ENCODE measurements around the gene ADAMTSL3. TPM values are rescaled to one million over a fixed set of nuclear protein-coding genes. Genes with fewer than 3 reads are reported as not detected.

ADAMTSL3 gene
- total and polyA plus RNA-seq, 2 donors (not counting 1 experiment from before 2014, with no cell fraction given) = 0.14 to 0.17 TPM

DNA sequence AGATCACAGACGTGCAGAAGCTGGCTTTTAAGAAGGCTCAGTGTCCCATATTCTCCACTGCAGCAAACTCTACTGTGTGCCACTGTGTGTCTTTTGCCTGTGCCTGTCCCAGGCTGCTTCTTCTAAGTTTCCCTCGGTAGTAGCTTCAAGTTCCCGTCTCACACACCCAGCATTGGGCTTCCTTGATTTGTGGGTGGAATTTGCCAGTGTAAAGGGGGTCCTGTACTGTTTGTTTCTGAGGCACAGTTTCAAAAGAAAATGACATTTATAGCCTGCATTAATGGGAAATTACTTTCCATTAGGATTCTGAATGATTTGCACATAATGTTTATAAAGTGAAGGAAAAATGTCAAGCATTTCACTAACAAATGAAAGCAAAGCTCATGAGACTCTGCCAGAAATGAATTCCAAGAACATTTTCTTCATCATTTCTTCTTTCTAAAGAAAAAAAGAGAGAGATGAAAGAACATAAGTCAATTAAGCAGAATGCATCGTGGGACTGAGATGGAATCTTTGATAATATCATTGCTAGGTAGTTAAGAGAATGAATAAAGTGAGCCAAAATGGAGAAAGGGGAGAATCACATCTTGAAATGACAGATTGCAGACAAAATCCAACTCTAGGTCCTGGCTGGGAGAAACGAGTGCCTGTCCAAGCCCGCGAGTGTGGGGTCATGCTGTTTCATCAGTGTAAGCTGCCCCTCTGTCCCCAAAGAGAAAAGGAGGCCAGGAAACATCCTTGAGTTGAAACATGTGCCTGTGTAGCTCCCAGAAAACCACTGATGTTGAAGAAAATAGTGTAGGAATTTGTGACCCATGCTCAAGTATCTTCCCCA is 48.6 kb upstream of the ADAMTSL3 start:
- H3K4me2 ChIP-seq (ENCODE audit: extremely low read depth, insufficient read depth, low read length) = no peak overlapping the region
- H4K20me1 ChIP-seq (ENCODE audit: control insufficient read depth, extremely low read depth, insufficient read depth, low read length) = no peaks in the 10 kb centered on the region
- no peaks in the 10 kb centered on the region for H3K27me3 ChIP-seq (ENCODE audit: control insufficient read depth, insufficient read depth, low read length)
- no peaks in the 10 kb centered on the region for H3K79me2 ChIP-seq (ENCODE audit: control insufficient read depth, insufficient read depth, low read length)
- no peaks in the 10 kb centered on the region for H3K9me3 ChIP-seq (ENCODE audit: control insufficient read depth, insufficient read depth, low read depth, low read length)
- TF ChIP-seq, protein P1, sequence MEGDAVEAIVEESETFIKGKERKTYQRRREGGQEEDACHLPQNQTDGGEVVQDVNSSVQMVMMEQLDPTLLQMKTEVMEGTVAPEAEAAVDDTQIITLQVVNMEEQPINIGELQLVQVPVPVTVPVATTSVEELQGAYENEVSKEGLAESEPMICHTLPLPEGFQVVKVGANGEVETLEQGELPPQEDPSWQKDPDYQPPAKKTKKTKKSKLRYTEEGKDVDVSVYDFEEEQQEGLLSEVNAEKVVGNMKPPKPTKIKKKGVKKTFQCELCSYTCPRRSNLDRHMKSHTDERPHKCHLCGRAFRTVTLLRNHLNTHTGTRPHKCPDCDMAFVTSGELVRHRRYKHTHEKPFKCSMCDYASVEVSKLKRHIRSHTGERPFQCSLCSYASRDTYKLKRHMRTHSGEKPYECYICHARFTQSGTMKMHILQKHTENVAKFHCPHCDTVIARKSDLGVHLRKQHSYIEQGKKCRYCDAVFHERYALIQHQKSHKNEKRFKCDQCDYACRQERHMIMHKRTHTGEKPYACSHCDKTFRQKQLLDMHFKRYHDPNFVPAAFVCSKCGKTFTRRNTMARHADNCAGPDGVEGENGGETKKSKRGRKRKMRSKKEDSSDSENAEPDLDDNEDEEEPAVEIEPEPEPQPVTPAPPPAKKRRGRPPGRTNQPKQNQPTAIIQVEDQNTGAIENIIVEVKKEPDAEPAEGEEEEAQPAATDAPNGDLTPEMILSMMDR (conservative IDR thresholded peaks at IDR 0.05 in 1 of 2, IDR thresholded peaks at IDR 0.05 in 1 of 2; ENCODE audit: low read depth in 1 of 2, low read length in 2 of 2) = no peak
- TF ChIP-seq EZH2 (IDR thresholded peaks at IDR 0.05; ENCODE audit: low read length, missing control alignments) = no peak
- H3K36me3 ChIP-seq (ENCODE audit: control insufficient read depth, insufficient read depth, low read length) = no peaks in the 10 kb centered on the region
- H3K4me1 ChIP-seq (ENCODE audit: control insufficient read depth, extremely low read depth, insufficient read depth, low read length) = no peaks in the 10 kb centered on the region
- H3K9ac ChIP-seq (ENCODE audit: insufficient read depth, low read length) = no peak overlapping the region
- peak overlapping the region in 1 of 4 experiments; percentile 31 for H3K4me3 ChIP-seq (replicated peaks in 1 of 4; ENCODE audit: control extremely low read depth in 1 of 4, insufficient read depth in 1 of 4, low read depth in 3 of 4, low read length in 4 of 4)
- DNase-seq (ENCODE audit: low read depth in 2 of 2) = peak in 1 of 2 donors; percentile 18
- H2AFZ ChIP-seq (ENCODE audit: low read length) = no peak overlapping the region
- H3K27ac ChIP-seq (ENCODE audit: insufficient read depth, low read length) = no peak overlapping the region

DNA sequence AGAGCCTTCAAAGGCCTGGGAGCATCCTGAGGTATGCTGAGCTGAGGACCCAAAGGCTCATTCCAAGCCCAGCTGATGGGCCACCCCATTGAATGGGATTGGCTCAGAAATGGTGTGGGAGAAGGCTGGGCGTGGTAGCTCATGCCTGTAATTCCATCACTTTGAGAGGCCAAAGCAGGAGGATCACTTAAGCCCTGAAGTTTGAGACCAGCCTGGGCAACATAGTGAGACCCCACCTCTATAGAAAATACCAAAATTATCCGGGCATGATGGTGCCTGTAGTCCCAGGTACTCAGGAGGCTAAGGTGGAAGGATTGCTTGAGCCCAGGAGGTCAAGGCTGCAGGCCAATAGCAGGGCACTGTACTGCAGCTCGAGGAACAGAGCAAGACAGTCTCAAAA is 43.8 kb upstream of the ADAMTSL3 start:
- Histone ChIP-seq H3K36me3 (ENCODE audit: control insufficient read depth, insufficient read depth, low read length) (no peaks in the 10 kb centered on the region), H2AFZ (ENCODE audit: low read length) (no peak overlapping the region), H3K27ac (ENCODE audit: insufficient read depth, low read length) (no peak overlapping the region), H3K4me2 (ENCODE audit: extremely low read depth, insufficient read depth, low read length) (no peak overlapping the region), H3K4me3 (replicated peaks in 1 of 4; ENCODE audit: control extremely low read depth in 1 of 4, insufficient read depth in 1 of 4, low read depth in 3 of 4, low read length in 4 of 4) (no peak overlapping the region), H3K9me3 (ENCODE audit: control insufficient read depth, insufficient read depth, low read depth, low read length) (no peaks in the 10 kb centered on the region), H3K79me2 (ENCODE audit: control insufficient read depth, insufficient read depth, low read length) (no peaks in the 10 kb centered on the region), H3K27me3 (ENCODE audit: control insufficient read depth, insufficient read depth, low read length) (no peaks in the 10 kb centered on the region), H4K20me1 (ENCODE audit: control insufficient read depth, extremely low read depth, insufficient read depth, low read length) (no peaks in the 10 kb centered on the region), H3K9ac (ENCODE audit: insufficient read depth, low read length) (no peak overlapping the region), H3K4me1 (ENCODE audit: control insufficient read depth, extremely low read depth, insufficient read depth, low read length) (no peaks in the 10 kb centered on the region)
- DNase-seq (ENCODE audit: low read depth in 2 of 2) = no peak
- TF ChIP-seq EZH2 (IDR thresholded peaks at IDR 0.05; ENCODE audit: low read length, missing control alignments) = no peak
- TF ChIP-seq, protein P1 (conservative IDR thresholded peaks at IDR 0.05 in 1 of 2, IDR thresholded peaks at IDR 0.05 in 1 of 2; ENCODE audit: low read depth in 1 of 2, low read length in 2 of 2) = no peak

DNA sequence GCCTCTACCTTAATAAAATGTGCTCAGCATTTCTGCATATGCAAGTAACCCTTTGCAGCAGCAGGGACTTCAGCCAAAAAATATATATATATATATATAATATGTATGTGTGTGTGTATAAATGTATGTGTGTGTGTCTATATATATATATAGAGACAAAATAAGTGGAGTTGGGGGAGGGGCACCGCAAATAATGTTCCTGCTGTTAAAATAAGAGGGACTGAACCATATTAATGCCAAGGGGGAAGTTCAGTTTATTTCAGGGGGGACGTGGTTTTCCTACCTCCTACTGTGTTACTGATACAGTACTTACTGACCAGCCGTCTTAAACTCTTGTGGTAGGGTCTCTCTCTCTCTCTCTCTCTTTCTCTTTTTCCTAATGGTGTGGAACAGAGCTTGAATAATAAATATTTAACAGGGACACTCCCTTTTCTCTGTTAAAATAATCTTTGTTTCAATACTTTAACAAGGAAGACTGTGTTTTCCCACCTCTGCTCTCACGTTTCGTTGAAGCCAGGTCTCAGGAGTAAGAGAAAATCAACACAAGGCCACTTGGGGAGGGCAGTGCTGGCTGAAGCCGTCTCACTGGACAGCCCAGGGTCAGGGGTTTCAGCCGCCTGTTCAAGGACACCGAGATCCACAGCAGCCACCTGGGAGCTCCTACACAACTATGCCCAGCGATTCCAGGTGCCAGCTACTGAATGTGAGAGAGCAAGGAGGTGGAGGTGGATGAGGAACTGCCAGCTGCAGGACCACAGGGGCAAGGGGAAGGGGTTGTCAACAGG is 42.8 kb upstream of the ADAMTSL3 start:
- no peak for DNase-seq (ENCODE audit: low read depth in 2 of 2)
- Histone ChIP-seq H3K27me3 (ENCODE audit: control insufficient read depth, insufficient read depth, low read length) (no peaks in the 10 kb centered on the region), H3K9me3 (ENCODE audit: control insufficient read depth, insufficient read depth, low read depth, low read length) (no peaks in the 10 kb centered on the region), H2AFZ (ENCODE audit: low read length) (no peak overlapping the region), H3K36me3 (ENCODE audit: control insufficient read depth, insufficient read depth, low read length) (no peaks in the 10 kb centered on the region), H3K27ac (ENCODE audit: insufficient read depth, low read length) (no peak overlapping the region), H3K4me2 (ENCODE audit: extremely low read depth, insufficient read depth, low read length) (no peak overlapping the region), H3K9ac (ENCODE audit: insufficient read depth, low read length) (no peak overlapping the region), H3K4me1 (ENCODE audit: control insufficient read depth, extremely low read depth, insufficient read depth, low read length) (no peaks in the 10 kb centered on the region), H3K4me3 (replicated peaks in 1 of 4; ENCODE audit: control extremely low read depth in 1 of 4, insufficient read depth in 1 of 4, low read depth in 3 of 4, low read length in 4 of 4) (no peak overlapping the region), H3K79me2 (ENCODE audit: control insufficient read depth, insufficient read depth, low read length) (no peaks in the 10 kb centered on the region), H4K20me1 (ENCODE audit: control insufficient read depth, extremely low read depth, insufficient read depth, low read length) (no peaks in the 10 kb centered on the region)
- no peak for TF ChIP-seq EZH2 (IDR thresholded peaks at IDR 0.05; ENCODE audit: low read length, missing control alignments)
- TF ChIP-seq, protein P1 (conservative IDR thresholded peaks at IDR 0.05 in 1 of 2, IDR thresholded peaks at IDR 0.05 in 1 of 2; ENCODE audit: low read depth in 1 of 2, low read length in 2 of 2) = no peak
